Measurements from ENCODE around the gene RNPS1.

RNPS1 gene

DNA sequence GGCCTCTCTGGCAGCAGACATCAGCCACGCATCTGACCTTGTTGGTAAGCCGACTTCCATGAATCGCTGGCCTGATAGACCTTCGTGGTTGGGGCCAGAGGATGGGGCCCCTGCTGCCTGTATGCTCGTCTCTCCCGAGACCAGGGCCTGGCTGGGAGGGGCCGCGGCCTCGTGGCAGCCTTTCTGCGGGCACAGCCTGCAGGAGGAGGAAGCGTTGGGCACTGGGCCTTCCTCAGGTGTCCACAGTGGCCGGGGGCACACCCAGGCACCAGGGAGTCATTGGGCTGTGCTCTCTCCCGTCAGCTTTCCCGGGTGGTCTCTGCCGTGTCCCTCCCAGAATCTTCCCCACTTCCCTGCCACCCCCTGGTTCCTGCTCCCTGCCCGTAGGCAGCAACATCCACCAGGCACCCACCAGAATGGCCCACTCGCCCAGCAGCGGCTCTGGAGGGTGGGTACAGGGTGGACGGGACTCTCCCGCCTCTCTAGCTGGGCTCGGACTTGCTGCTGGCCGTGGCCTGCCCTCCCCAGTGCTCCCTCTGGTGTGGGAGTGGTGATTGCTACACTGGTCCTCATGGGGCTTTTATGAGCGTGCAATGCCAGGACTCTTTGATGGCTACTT, 38.2 kb downstream of the RNPS1 start:
- H3K27me3 ChIP-seq (ENCODE audit: low read depth, low read length): no peaks in the 10 kb centered on the region

DNA sequence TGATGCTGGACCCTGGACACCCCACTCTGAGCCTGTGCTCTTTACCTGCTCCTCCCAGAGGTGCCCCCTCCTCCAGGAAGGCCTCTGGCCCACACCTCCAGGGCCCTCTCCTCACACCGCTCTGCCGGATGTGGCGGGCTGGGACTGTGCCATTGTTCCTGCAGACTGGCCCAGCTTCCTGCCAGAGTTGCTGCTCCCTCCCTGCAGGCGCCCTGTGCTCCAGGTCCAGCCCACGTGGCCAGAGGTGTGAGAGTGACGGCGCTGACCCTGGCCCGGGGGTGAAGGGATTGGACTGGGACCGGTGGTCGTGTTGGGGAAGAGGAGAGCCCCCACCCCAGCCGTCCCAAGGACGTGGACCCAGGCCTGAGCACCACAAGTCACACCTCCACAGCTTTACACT, 38.8 kb downstream of the RNPS1 start:
- peaks cover 13% of the 10 kb centered on the region for H4K20me1 ChIP-seq (ENCODE audit: insufficient read depth, low read length)
- peaks cover 12% of the 10 kb centered on the region for H3K36me3 ChIP-seq (replicated peaks; ENCODE audit: low read depth, low read length)
- H3K9me3 ChIP-seq (ENCODE audit: insufficient read depth, low read length): no peaks in the 10 kb centered on the region
- H3K4me3 ChIP-seq (ENCODE audit: low read length): no peak overlapping the region
- H3K9ac ChIP-seq (ENCODE audit: low read length): no peak overlapping the region
- H3K79me2 ChIP-seq (ENCODE audit: low read length): peaks cover 44% of the 10 kb centered on the region
- no peaks in the 10 kb centered on the region for H3K27me3 ChIP-seq (ENCODE audit: low read depth, low read length)
- H3K27ac ChIP-seq (ENCODE audit: low read length): no peak overlapping the region
- H2AFZ ChIP-seq (ENCODE audit: low read depth, low read length): no peak overlapping the region
- no peak overlapping the region for H3K4me2 ChIP-seq (ENCODE audit: low read length)
- TF ChIP-seq, protein P1, sequence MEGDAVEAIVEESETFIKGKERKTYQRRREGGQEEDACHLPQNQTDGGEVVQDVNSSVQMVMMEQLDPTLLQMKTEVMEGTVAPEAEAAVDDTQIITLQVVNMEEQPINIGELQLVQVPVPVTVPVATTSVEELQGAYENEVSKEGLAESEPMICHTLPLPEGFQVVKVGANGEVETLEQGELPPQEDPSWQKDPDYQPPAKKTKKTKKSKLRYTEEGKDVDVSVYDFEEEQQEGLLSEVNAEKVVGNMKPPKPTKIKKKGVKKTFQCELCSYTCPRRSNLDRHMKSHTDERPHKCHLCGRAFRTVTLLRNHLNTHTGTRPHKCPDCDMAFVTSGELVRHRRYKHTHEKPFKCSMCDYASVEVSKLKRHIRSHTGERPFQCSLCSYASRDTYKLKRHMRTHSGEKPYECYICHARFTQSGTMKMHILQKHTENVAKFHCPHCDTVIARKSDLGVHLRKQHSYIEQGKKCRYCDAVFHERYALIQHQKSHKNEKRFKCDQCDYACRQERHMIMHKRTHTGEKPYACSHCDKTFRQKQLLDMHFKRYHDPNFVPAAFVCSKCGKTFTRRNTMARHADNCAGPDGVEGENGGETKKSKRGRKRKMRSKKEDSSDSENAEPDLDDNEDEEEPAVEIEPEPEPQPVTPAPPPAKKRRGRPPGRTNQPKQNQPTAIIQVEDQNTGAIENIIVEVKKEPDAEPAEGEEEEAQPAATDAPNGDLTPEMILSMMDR (IDR thresholded peaks at IDR 0.05; ENCODE audit: low read depth, low read length): no peak
- TF ChIP-seq EZH2phosphoT487 (IDR thresholded peaks at IDR 0.05; ENCODE audit: low read depth): no peak
- H3K4me1 ChIP-seq (ENCODE audit: low read length): peaks cover 5% of the 10 kb centered on the region; the same call in 1 of the 2 replicates

More for the DNA sequence above, 38.2 kb downstream of the RNPS1 start:
- no peak overlapping the region for H3K27ac ChIP-seq (ENCODE audit: low read length)
- H3K79me2 ChIP-seq (ENCODE audit: low read length): peaks cover 37% of the 10 kb centered on the region
- no peak overlapping the region for H3K4me3 ChIP-seq (ENCODE audit: low read length)
- H3K9ac ChIP-seq (ENCODE audit: low read length): no peak overlapping the region
- H2AFZ ChIP-seq (ENCODE audit: low read depth, low read length): no peak overlapping the region
- H3K9me3 ChIP-seq (ENCODE audit: insufficient read depth, low read length): no peaks in the 10 kb centered on the region
- peaks cover 13% of the 10 kb centered on the region for H4K20me1 ChIP-seq (ENCODE audit: insufficient read depth, low read length)
- H3K4me2 ChIP-seq (ENCODE audit: low read length): no peak overlapping the region
- H3K36me3 ChIP-seq (replicated peaks; ENCODE audit: low read depth, low read length): peaks cover 16% of the 10 kb centered on the region
- H3K4me1 ChIP-seq (ENCODE audit: low read length): peaks cover 5% of the 10 kb centered on the region; the same call in 1 of the 2 replicates
- TF ChIP-seq, protein P1 (IDR thresholded peaks at IDR 0.05; ENCODE audit: low read depth, low read length): no peak
- TF ChIP-seq EZH2phosphoT487 (IDR thresholded peaks at IDR 0.05; ENCODE audit: low read depth): no peak

DNA sequence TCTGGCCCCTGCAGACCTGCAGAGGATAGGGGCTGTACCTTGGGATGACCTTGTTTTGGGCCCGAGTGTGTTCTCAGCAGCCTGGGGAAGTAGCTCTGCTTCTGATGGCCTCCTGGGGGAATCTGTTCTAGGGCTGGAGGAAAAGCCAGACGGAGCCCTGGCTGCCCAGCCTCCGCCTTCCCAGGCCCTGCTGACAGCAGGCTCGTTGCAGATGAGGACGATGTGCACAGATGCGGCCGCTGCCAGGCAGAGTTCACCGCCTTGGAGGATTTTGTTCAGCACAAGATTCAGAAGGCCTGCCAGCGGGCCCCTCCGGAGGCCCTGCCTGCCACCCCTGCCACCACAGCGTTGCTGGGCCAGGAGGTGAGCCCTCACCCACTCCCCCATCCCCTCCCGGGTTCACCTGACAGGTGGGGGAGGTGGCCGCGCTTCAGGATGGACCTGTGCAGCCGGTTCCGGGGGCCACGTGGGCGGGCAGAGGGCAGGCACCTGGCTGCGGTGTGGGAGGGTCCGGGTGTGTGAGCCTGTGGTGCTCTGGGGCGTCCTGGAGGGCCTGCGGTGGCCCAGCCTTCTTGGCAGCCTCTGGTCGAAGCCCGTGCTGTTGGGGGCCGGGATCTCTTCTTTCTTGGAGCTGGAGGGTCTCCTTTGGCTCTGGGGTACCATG, 39.6 kb downstream of the RNPS1 start:
- Histone ChIP-seq H3K27ac (ENCODE audit: low read length) (no peak overlapping the region), H3K79me2 (ENCODE audit: low read length) (peaks cover 50% of the 10 kb centered on the region), H3K9ac (ENCODE audit: low read length) (no peak overlapping the region), H2AFZ (ENCODE audit: low read depth, low read length) (no peak overlapping the region), H3K36me3 (replicated peaks; ENCODE audit: low read depth, low read length) (peaks cover 11% of the 10 kb centered on the region), H3K27me3 (ENCODE audit: low read depth, low read length) (no peaks in the 10 kb centered on the region), H3K9me3 (ENCODE audit: insufficient read depth, low read length) (no peaks in the 10 kb centered on the region), H4K20me1 (ENCODE audit: insufficient read depth, low read length) (peaks cover 13% of the 10 kb centered on the region), H3K4me3 (ENCODE audit: low read length) (no peak overlapping the region), H3K4me1 (ENCODE audit: low read length) (peaks cover 5% of the 10 kb centered on the region; the same call in 1 of the 2 replicates), H3K4me2 (ENCODE audit: low read length) (no peak overlapping the region)
- TF ChIP-seq EZH2phosphoT487 (IDR thresholded peaks at IDR 0.05; ENCODE audit: low read depth): no peak
- TF ChIP-seq, protein P1 (IDR thresholded peaks at IDR 0.05; ENCODE audit: low read depth, low read length): no peak

DNA sequence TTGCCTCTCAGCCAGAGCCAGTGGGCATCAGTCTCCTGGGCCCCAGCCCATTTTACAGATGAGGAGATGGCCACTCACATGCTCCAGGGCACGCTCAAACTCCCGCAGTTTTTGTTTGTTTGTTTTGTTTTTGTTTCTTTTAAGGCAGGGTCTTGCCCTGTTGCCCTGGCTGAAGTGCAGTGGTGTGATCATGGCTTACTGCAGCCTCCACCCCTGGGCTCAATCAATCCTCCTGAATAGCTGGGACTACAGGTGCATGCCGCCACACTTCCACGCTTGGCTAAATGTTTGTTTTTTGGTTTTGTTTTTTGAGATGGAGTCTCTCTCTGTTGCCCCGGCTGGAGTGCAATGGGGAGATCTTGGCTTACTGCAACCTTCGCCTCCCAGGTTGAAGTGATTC, 41.0 kb downstream of the RNPS1 start:
- no peaks in the 10 kb centered on the region for H3K27me3 ChIP-seq (ENCODE audit: low read depth, low read length)
- no peak overlapping the region for H3K4me3 ChIP-seq (ENCODE audit: low read length)
- no peaks in the 10 kb centered on the region for H3K9me3 ChIP-seq (ENCODE audit: insufficient read depth, low read length)
- no peak overlapping the region for H3K9ac ChIP-seq (ENCODE audit: low read length)
- H2AFZ ChIP-seq (ENCODE audit: low read depth, low read length): no peak overlapping the region
- no peak overlapping the region for H3K4me2 ChIP-seq (ENCODE audit: low read length)
- peaks cover 5% of the 10 kb centered on the region; the same call in 1 of the 2 replicates for H3K4me1 ChIP-seq (ENCODE audit: low read length)
- no peak overlapping the region for H3K27ac ChIP-seq (ENCODE audit: low read length)
- H3K36me3 ChIP-seq (replicated peaks; ENCODE audit: low read depth, low read length): peaks cover 6% of the 10 kb centered on the region
- H3K79me2 ChIP-seq (ENCODE audit: low read length): peaks cover 50% of the 10 kb centered on the region
- peaks cover 13% of the 10 kb centered on the region for H4K20me1 ChIP-seq (ENCODE audit: insufficient read depth, low read length)
- TF ChIP-seq EZH2phosphoT487 (IDR thresholded peaks at IDR 0.05; ENCODE audit: low read depth): no peak
- TF ChIP-seq, protein P1 (IDR thresholded peaks at IDR 0.05; ENCODE audit: low read depth, low read length): no peak

Data from OCI-LY3 (cell line).